ENCODE measurements around the gene PASD1. TPM values are rescaled to one million over a fixed set of nuclear protein-coding genes. Genes with fewer than 3 reads are reported as not detected.
A peak's percentile ranks its signal among the peaks of the same experiment; 100 is the strongest.
"Not testable (repeated sequence)": the region's sequence is repeated elsewhere in the genome, so short reads cannot be mapped to it uniquely, and the experiment has no call there.

The PASD1 gene
- total RNA-seq, 1 donor from 2014 or later: under 0.01 TPM

DNA sequence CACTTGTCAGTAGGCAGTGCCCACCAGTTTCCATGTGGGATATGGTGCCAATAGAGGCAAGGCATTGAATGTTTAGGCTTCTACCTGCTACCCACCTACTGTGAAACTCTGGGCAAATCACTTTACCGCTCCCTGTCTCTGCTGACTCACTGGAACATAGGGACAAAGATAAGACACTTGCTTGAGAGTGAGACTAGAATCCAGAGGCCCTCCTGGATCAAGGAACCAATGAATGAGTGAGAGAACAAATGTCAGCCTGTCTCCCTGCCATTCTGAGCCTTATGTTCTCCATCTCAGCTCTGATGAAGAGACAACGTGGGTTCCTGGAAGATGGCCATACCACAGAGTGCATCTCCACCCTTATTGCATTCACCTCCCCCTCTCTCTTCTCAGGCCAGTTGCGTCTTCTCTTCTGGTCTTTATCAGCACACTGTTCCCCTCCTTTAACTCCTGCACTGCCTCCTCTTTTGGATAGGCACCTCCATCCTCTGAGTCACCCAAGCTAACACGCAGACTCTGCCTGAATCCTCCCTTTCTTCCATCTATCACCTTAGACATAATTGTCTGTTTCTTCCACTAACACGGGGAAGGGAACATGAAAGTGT, 116.4 kb downstream of the PASD1 start:
- Histone ChIP-seq H3K27ac (ENCODE audit: low read depth, low read length) (no peak overlapping the region), H3K9ac (ENCODE audit: low read depth in 1 of 3, low read length in 3 of 3) (no peak overlapping the region), H3K36me3 (ENCODE audit: control insufficient read depth in 3 of 3, insufficient read depth in 3 of 3, low read length in 3 of 3) (no peaks in the 10 kb centered on the region), H3K9me3 (ENCODE audit: control insufficient read depth in 3 of 3, low read length in 3 of 3) (no peaks in the 10 kb centered on the region), H3K4me3 (ENCODE audit: low read length in 3 of 3) (no peak overlapping the region), H3K4me1 (ENCODE audit: control insufficient read depth in 3 of 3, insufficient read depth in 3 of 3, low read length in 3 of 3) (no peaks in the 10 kb centered on the region), H3K27me3 (ENCODE audit: control insufficient read depth in 3 of 3, insufficient read depth in 3 of 3, low read length in 3 of 3) (no peaks in the 10 kb centered on the region)

DNA sequence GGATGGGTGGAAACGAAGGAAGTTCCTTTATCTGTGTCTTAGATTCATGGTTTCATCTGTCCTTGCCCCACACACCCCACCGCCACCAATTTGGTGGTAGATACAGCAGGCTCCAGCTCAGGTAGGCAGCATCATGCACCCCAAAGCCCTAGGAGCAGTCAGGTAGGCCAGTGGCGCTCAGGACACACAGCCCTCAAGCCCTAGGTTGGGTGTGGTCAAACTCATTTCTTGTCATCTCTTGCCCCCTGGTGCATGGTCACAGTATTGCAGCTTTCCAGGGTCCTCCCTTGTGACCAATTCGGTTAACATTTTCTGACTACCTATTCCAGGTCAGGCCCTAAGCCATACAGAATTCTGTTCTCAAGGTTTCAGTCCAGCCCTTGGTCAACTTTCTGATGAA, 117.3 kb downstream of the PASD1 start:
- no peaks in the 10 kb centered on the region for H3K27me3 ChIP-seq (ENCODE audit: control insufficient read depth in 3 of 3, insufficient read depth in 3 of 3, low read length in 3 of 3)
- no peak overlapping the region for H3K9ac ChIP-seq (ENCODE audit: low read depth in 1 of 3, low read length in 3 of 3)
- H3K9me3 ChIP-seq (ENCODE audit: control insufficient read depth in 3 of 3, low read length in 3 of 3): no peaks in the 10 kb centered on the region
- no peaks in the 10 kb centered on the region for H3K4me1 ChIP-seq (ENCODE audit: control insufficient read depth in 3 of 3, insufficient read depth in 3 of 3, low read length in 3 of 3)
- H3K4me3 ChIP-seq (ENCODE audit: low read length in 3 of 3): no peak overlapping the region
- no peak overlapping the region for H3K27ac ChIP-seq (ENCODE audit: low read depth, low read length)
- no peaks in the 10 kb centered on the region for H3K36me3 ChIP-seq (ENCODE audit: control insufficient read depth in 3 of 3, insufficient read depth in 3 of 3, low read length in 3 of 3)

DNA sequence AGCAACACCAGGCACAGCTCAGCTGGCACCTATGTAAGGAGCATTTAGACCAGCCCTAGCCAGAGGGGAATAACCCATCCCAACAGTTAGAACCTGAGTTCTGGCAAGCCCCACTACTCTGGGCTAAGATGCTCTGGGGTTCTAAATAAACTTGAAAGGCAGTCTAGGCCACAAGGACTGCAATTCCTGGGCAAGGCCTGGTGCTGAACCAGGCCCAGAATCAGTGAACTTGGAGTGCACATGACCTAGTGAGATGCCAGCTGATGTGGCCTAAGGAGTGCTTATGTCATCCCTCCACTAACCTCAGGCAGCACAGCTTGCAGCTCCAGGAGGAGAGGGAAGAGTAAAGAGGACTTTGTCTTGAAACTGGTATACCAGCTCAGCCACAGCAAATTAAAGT, 124.2 kb downstream of the PASD1 start:
- no peaks in the 10 kb centered on the region for H3K27me3 ChIP-seq (ENCODE audit: control insufficient read depth in 3 of 3, insufficient read depth in 3 of 3, low read length in 3 of 3)
- H3K9me3 ChIP-seq (ENCODE audit: control insufficient read depth in 3 of 3, low read length in 3 of 3): no peaks in the 10 kb centered on the region
- H3K27ac ChIP-seq (ENCODE audit: low read depth, low read length): no peak overlapping the region
- H3K36me3 ChIP-seq (ENCODE audit: control insufficient read depth in 3 of 3, insufficient read depth in 3 of 3, low read length in 3 of 3): no peaks in the 10 kb centered on the region
- no peak overlapping the region for H3K9ac ChIP-seq (ENCODE audit: low read depth in 1 of 3, low read length in 3 of 3)
- no peaks in the 10 kb centered on the region for H3K4me1 ChIP-seq (ENCODE audit: control insufficient read depth in 3 of 3, insufficient read depth in 3 of 3, low read length in 3 of 3)
- no peak overlapping the region for H3K4me3 ChIP-seq (ENCODE audit: low read length in 3 of 3)

DNA sequence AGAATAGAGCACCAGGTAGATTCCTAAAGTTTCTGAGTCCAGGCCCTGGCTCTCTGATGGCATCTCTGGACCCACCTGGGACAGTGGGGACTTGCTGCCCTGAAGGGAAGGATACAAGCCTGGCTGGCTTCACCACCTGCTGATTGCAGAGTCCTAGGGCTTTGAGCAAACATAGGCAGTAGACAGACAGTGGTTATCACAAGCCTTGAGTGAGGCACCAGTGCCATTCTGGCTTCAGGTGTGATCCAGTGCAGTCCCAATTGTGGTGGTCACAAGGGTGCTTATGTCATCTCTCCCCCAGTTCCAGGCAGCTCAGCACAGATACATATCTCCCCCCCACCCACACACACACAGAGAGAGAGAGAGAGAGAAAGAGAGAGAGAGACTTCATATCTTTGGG, 125.2 kb downstream of the PASD1 start:
- Histone ChIP-seq H3K27me3 (ENCODE audit: control insufficient read depth in 3 of 3, insufficient read depth in 3 of 3, low read length in 3 of 3) (no peaks in the 10 kb centered on the region), H3K4me3 (ENCODE audit: low read length in 3 of 3) (no peak overlapping the region)

DNA sequence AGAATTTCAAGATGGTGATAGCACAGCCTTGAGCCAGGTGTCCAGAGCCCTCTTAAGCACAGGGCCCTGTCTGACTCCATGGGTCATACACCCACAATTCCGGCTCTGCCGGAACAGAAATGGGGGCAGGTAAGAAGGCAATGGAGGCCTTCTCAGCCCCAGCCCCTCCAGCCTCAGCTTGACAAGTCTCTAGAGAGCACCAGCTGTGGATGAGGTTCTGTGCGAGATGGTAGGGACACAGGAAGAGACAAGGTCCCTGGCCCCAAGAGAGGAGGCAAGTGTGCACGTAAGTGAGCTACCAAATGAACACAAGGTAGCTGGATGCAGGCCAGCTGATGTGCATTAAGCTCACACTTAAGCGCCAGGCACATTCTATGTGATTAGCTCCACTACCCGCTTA, 129.3 kb downstream of the PASD1 start:
- H3K9me3 ChIP-seq (ENCODE audit: control insufficient read depth in 3 of 3, low read length in 3 of 3): no peaks in the 10 kb centered on the region
- H3K27ac ChIP-seq (ENCODE audit: low read depth, low read length): no peak overlapping the region
- no peak overlapping the region for H3K4me3 ChIP-seq (ENCODE audit: low read length in 3 of 3)
- H3K9ac ChIP-seq (ENCODE audit: low read depth in 1 of 3, low read length in 3 of 3): no peak overlapping the region
- H3K4me1 ChIP-seq (ENCODE audit: control insufficient read depth in 3 of 3, insufficient read depth in 3 of 3, low read length in 3 of 3): no peaks in the 10 kb centered on the region
- H3K27me3 ChIP-seq (ENCODE audit: control insufficient read depth in 3 of 3, insufficient read depth in 3 of 3, low read length in 3 of 3): peaks cover 0 to 12% (median 7%) of the 10 kb centered on the region in 3 donors
- H3K36me3 ChIP-seq (ENCODE audit: control insufficient read depth in 3 of 3, insufficient read depth in 3 of 3, low read length in 3 of 3): no peaks in the 10 kb centered on the region

More for the DNA sequence above, 125.2 kb downstream of the PASD1 start:
- no peaks in the 10 kb centered on the region for H3K9me3 ChIP-seq (ENCODE audit: control insufficient read depth in 3 of 3, low read length in 3 of 3)
- H3K4me1 ChIP-seq (ENCODE audit: control insufficient read depth in 3 of 3, insufficient read depth in 3 of 3, low read length in 3 of 3): no peaks in the 10 kb centered on the region
- no peak overlapping the region for H3K9ac ChIP-seq (ENCODE audit: low read depth in 1 of 3, low read length in 3 of 3)
- H3K36me3 ChIP-seq (ENCODE audit: control insufficient read depth in 3 of 3, insufficient read depth in 3 of 3, low read length in 3 of 3): no peaks in the 10 kb centered on the region
- no peak overlapping the region for H3K27ac ChIP-seq (ENCODE audit: low read depth, low read length)

DNA sequence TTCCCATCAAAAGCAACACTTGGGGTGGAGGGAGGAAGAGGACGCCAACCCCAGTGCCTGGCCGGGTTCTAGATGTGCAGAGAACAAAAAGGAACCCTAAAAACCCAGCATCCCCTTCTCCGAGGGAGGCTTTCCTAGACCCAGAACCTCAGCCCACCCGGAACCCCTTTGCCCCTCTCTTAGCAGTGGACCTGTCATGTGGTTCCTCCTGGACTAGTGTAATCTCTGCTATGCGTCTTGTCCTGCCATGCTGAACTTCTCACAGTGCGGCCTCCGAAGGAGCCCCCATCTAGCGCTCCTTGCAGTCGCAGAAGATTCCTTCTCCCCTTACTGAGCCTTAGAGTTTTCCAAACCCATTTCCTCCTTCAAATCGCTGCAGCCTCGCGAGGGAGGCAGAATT, 130.6 kb downstream of the PASD1 start:
- no peaks in the 10 kb centered on the region for H3K36me3 ChIP-seq (ENCODE audit: control insufficient read depth in 3 of 3, insufficient read depth in 3 of 3, low read length in 3 of 3)
- H3K4me1 ChIP-seq (ENCODE audit: control insufficient read depth in 3 of 3, insufficient read depth in 3 of 3, low read length in 3 of 3): no peaks in the 10 kb centered on the region
- H3K4me3 ChIP-seq (ENCODE audit: low read length in 3 of 3): no peak overlapping the region
- H3K27me3 ChIP-seq (ENCODE audit: control insufficient read depth in 3 of 3, insufficient read depth in 3 of 3, low read length in 3 of 3): peaks cover 0 to 12% (median 7%) of the 10 kb centered on the region in 3 donors
- no peak overlapping the region for H3K9ac ChIP-seq (ENCODE audit: low read depth in 1 of 3, low read length in 3 of 3)
- no peaks in the 10 kb centered on the region for H3K9me3 ChIP-seq (ENCODE audit: control insufficient read depth in 3 of 3, low read length in 3 of 3)
- H3K27ac ChIP-seq (ENCODE audit: low read depth, low read length): no peak overlapping the region

DNA sequence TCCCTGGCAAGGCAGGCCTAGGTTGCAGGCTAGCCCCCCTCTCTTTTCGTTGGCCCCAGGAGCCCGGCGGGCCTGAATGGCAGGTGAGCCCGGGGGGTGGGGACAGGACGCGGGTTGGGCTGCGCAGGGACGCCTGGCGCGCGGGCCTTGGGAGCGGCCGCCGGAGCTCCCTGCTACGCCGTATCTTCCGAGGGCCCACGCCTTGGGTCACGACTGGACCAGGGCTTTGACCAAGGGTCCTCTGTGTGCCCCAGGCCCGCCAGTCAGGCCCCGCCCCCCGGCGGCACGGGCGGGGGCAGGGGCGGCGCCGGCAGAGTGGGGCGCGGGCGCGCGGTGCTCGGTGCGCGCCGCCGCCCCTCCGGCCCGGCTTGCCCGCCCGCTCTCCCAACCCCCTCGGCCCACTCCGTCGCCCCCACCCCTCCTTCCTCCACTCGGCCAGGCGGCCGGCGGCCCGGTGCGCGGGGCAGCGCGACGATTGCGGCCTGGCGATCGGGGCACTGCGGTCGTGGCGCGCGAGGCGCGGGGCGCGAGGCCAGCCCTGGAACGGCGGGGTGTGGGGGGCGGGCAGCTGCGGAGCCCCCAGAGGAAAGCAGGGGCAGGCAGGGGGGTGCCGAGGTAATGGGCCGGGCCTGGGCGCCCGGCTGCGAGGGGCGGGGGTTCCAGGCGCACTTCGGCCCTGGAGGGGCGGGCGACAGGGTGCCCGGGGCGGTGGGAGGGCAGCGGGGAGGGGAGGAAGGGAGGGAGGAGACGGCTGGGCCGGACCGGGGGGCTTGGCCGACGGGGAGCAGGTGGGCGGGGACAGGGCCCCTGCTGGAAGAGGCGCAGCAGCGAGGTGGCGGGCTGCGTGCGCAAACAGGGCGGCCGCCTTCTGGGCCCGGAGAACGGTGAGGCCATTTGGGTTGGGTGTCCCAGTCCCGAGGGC, 131.4 kb downstream of the PASD1 start, which contains the start of gene PRRG3:
TSS of gene PRRG3 (plus strand) at position 798 of the 922 bp plus-strand sequence. CDS start 3,357 bp downstream, outside the sequence.
- H3K27me3 ChIP-seq (ENCODE audit: control insufficient read depth in 3 of 3, insufficient read depth in 3 of 3, low read length in 3 of 3): peaks cover 0 to 12% (median 7%) of the 10 kb centered on the region in 3 donors
- H3K4me1 ChIP-seq (ENCODE audit: control insufficient read depth in 3 of 3, insufficient read depth in 3 of 3, low read length in 3 of 3): no peaks in the 10 kb centered on the region
- H3K36me3 ChIP-seq (ENCODE audit: control insufficient read depth in 3 of 3, insufficient read depth in 3 of 3, low read length in 3 of 3): no peaks in the 10 kb centered on the region
- no peaks in the 10 kb centered on the region for H3K9me3 ChIP-seq (ENCODE audit: control insufficient read depth in 3 of 3, low read length in 3 of 3)
- H3K27ac ChIP-seq (ENCODE audit: low read depth, low read length): no peak within 1 kb of the TSS
- H3K9ac ChIP-seq (ENCODE audit: low read depth in 1 of 3, low read length in 3 of 3): peak within 1 kb of the TSS in 1 of 3 donors; percentile 33
- peak within 1 kb of the TSS in 2 of 3 donors; percentile 48 to 54 for H3K4me3 ChIP-seq (ENCODE audit: low read length in 3 of 3)

DNA sequence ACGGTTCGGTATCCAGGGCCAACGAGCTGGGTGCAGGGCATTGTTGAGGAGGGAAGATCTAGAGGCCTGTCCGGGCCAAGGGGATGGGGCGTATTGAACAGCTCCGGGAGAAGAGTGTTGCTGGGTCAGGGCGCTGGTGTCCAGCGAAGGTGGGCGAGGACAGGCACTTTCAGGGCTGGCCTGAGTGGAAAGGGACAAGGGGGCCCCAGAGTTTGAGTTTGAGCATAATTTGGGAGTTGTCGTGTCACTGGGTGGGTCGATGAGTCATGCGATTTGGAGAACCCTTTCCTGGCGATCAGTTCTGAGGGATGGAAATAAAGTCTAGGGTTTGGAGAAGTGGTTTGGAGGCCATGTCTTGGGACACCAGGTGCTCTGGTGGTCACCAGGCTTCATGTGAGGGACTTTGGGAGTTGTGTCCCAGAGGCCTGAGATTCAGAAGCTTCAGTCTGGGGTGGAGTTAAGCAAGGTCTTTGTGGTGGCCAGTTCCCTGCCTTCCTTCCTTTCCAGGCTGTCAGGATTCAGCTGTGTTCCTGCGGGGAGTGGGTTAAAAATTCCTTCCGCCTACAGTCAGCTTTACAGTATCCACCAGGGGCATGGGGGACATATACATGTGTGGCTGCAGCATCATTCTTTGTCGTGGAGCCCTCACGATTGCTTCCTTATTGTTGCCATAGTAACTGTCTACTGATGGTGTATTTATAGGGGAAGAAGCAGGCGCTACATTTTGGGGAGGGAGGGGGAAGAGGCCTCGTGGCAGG, 132.3 kb downstream of the PASD1 start:
- H3K36me3 ChIP-seq (ENCODE audit: control insufficient read depth in 3 of 3, insufficient read depth in 3 of 3, low read length in 3 of 3): no peaks in the 10 kb centered on the region
- H3K27ac ChIP-seq (ENCODE audit: low read depth, low read length): no peak overlapping the region
- no peaks in the 10 kb centered on the region for H3K4me1 ChIP-seq (ENCODE audit: control insufficient read depth in 3 of 3, insufficient read depth in 3 of 3, low read length in 3 of 3)
- peak overlapping the region in 2 of 3 donors; percentile 48 to 54 for H3K4me3 ChIP-seq (ENCODE audit: low read length in 3 of 3)
- peaks cover 0 to 12% (median 7%) of the 10 kb centered on the region in 3 donors for H3K27me3 ChIP-seq (ENCODE audit: control insufficient read depth in 3 of 3, insufficient read depth in 3 of 3, low read length in 3 of 3)
- H3K9me3 ChIP-seq (ENCODE audit: control insufficient read depth in 3 of 3, low read length in 3 of 3): no peaks in the 10 kb centered on the region
- H3K9ac ChIP-seq (ENCODE audit: low read depth in 1 of 3, low read length in 3 of 3): peak overlapping the region in 1 of 3 donors; percentile 33

DNA sequence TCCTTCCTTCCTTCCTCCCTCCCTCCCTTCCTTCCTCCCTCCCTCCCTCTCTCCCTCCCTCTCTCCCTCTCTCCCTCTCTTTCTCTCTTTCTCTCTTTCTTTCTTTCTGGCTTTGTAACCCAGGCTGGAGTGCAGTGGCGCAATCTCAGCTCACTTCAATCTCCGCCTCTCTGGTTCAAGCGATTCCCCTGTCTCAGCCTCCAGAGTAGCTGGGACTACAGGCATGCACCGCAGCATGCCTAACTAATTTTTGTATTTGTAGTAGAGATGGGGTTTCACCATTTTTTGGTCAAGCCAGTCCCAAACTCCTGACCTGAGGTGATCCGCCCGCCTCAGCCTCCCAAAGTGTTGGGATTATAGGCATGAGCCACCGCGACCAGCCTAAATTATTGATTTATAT, 133.6 kb downstream of the PASD1 start:
- H3K9ac ChIP-seq (ENCODE audit: low read depth in 1 of 3, low read length in 3 of 3); H3K4me1 ChIP-seq (ENCODE audit: control insufficient read depth in 3 of 3, insufficient read depth in 3 of 3, low read length in 3 of 3); H3K4me3 ChIP-seq (ENCODE audit: low read length in 3 of 3); H3K36me3 ChIP-seq (ENCODE audit: control insufficient read depth in 3 of 3, insufficient read depth in 3 of 3, low read length in 3 of 3); H3K9me3 ChIP-seq (ENCODE audit: control insufficient read depth in 3 of 3, low read length in 3 of 3): not testable (repeated sequence)
- Histone ChIP-seq H3K27ac (ENCODE audit: low read depth, low read length) (peak overlapping the region; percentile 19), H3K27me3 (ENCODE audit: control insufficient read depth in 3 of 3, insufficient read depth in 3 of 3, low read length in 3 of 3) (peaks cover 0 to 12% (median 7%) of the 10 kb centered on the region in 3 donors)
